HG03378 (cell line): ENCODE results near the gene ZNF90.
"Not testable (repeated sequence)": the region's sequence is repeated elsewhere in the genome, so short reads cannot be mapped to it uniquely, and the experiment has no call there.

Experiments
- ATAC-seq: cut with Tn5 transposase; IDR thresholded peaks from one replicate; pipeline ENCODE4 v1.9.1; 2021; ENCODE audit warnings: mild to moderate bottlenecking, moderate library complexity; ENCODE audit not compliant: unreplicated experiment

Gene ZNF90

GRCh38 chr19:20077791-20078463, at the start of gene ZNF90:
Gene ZNF90, plus strand, starts transcription at chr19:20078000. Its CDS starts 133 bp downstream, at chr19:20078133.
- peak; percentile 92 for ATAC-seq

- no peak for ATAC-seq
Measured at GRCh38 chr19:20028611-20029010, 49.2 kb upstream of the ZNF90 start.

GRCh38 chr19:20035935-20036334, 41.9 kb upstream of the ZNF90 start:
- ATAC-seq = no peak

GRCh38 chr19:20038358-20039202, 39.2 kb upstream of the ZNF90 start:
- ATAC-seq = peak; percentile 20

DNA sequence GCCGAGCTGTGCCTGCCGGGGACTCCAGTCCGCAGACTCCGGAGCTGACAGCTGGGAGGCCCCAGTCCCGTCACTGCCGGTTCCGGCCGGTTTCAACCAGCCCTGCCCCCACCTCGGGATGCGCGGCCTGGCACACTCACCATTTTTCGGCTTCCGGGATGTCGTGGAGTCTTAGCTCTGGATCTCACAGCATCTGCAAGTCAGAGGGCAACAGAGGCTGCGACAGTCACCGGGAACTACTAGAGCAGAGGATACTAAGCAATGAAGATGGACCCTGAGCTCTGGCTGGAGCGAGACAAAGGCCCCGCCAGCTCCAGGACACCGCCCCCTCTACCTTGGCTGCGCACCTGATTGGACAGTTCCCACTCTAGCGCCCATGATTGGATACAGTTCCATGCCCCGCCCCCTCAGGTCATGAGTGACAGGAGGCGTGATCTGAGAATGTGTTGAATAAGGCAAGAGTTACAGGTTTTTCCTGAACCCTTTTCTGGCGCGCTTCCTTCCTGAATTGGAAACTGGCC, 38.5 kb upstream of the ZNF90 start, which contains the start of gene ZNF682:
ZNF682 (minus strand) TSS at position 303 of the 521 bp plus-strand sequence; CDS start at position 143, 160 bp downstream.
- ATAC-seq = peak; percentile 95

GRCh38 chr19:20044663-20045062, 33.1 kb upstream of the ZNF90 start:
- ATAC-seq = no peak

DNA sequence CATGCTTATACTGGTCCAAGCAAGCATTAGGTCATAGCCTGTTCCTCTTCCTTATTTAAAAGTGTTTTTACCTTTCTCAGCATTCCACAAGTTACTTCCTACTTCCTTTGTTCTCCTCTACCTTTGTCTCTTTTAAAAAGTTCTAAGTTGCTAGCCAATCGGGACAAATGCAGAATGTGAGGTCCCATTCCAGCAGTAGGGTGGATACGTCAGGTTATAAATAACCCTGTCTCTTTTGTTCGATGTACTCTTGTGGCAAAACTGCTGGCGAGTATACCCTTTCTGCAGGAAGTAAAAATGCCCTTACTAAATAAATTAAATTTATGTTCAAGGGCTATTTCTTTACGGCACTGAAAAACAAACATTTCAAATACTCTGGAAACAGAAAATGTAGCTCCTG, 32.1 kb upstream of the ZNF90 start:
- ATAC-seq = not testable (repeated sequence)

- peak; percentile 91 for ATAC-seq
Measured at GRCh38 chr19:20051841-20052768, 25.7 kb upstream of the ZNF90 start.

- not testable (repeated sequence) for ATAC-seq
Measured at GRCh38 chr19:20058738-20059137, 19.1 kb upstream of the ZNF90 start.

DNA sequence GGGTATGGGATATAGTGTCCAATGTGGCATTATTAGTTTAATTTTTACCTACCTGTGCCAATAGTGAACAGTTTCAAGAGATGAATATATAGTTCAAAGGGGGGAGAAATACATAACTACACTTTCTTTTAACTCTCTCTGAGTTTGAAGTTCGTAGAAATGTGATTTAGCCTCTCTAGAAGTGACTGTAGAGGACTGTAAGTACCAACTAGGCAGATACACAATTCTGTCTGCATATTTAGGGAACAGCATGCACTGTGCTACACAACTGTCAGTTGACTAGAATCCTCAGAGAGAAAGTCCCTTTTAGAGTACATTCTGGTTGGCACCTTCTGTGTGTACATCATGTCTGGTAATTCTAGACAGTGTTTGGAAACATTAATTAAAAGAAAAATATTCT, 17.5 kb upstream of the ZNF90 start:
- ATAC-seq = no peak

- ATAC-seq = no peak
Measured at GRCh38 chr19:20066861-20067260, 10.9 kb upstream of the ZNF90 start.

DNA sequence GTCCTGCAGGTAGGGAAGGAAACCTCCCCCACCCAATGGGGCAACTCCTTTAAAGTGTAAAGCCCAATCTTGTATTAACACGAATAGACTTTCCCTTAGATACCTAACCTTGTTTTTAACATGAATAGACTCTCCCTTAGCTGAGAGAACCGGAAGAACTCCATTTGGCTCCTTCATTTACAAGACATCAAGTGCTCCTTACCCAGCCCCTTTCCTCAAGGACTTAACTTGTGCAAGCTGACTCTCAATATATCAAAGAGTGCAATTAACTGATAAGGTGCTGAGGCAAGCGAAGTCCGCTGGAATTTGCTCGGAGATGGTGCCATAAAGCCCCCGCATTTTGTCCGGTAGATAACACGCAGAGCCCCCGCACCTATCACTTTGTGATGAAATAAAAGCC, 9.9 kb upstream of the ZNF90 start:
- ATAC-seq = no peak

DNA sequence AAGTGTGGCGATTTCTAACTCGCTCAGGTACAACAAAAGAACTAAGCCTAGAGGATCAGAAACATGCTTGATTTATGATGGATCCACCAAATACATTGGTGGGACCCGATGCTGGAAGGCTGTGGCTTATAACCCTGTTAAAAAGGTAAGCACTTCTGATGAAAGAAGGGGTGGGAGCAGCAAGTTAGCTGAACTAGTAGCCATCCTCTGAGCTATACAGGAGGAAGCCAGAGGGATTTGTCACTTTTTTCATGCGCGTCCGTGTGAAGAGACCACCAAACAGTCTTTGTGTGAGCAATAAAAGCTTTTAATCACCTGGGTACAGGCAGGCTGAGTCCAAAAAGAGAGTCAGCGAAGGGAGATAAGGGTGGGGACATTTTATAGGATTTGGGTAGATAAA, 9.2 kb upstream of the ZNF90 start:
- not testable (repeated sequence) for ATAC-seq

GRCh38 chr19:20070691-20071090, 7.1 kb upstream of the ZNF90 start:
- no peak for ATAC-seq

DNA sequence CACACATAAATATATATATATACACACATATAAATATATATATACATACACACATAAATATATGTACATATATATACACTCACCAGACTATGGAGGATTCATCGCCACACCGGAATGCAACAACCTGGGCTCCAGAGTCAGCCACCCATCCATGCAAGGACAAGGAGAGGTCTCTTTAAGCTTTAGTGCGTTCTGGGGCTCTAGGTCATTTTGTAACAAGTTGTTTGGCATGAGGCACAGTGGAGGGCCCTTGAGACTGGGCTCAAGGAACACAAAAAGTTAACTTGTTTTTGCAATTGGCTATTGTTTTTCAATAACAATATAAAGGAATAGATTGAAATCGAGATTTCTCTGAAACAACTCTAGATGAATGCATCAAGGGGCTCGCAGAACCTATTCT, 4.9 kb upstream of the ZNF90 start:
- no peak for ATAC-seq

- peak; percentile 11 for ATAC-seq
Measured at GRCh38 chr19:20078581-20079031, 806 bp downstream of the ZNF90 start.

DNA sequence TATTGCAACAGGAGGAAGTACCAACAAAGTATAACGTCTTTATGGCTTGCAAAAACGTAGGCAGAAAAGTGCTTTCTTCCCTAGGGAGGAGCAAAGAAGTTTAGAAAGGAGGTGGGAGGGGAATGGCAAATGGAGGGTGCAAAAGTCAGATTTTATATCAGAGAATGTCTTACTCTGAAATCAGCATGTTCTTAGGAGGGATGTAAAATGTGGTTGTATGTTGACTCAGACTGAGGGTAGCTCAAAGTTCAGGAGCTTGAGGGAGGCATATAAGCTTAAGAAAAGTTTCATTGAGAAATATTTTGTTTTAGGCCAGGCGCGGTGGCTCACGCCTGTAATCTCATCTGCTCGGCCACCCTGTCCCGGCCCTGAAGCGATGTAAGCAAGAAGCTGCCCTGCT, 1.7 kb downstream of the ZNF90 start:
- ATAC-seq = no peak

GRCh38 chr19:20080656-20081055, 2.9 kb downstream of the ZNF90 start:
- ATAC-seq = no peak

DNA sequence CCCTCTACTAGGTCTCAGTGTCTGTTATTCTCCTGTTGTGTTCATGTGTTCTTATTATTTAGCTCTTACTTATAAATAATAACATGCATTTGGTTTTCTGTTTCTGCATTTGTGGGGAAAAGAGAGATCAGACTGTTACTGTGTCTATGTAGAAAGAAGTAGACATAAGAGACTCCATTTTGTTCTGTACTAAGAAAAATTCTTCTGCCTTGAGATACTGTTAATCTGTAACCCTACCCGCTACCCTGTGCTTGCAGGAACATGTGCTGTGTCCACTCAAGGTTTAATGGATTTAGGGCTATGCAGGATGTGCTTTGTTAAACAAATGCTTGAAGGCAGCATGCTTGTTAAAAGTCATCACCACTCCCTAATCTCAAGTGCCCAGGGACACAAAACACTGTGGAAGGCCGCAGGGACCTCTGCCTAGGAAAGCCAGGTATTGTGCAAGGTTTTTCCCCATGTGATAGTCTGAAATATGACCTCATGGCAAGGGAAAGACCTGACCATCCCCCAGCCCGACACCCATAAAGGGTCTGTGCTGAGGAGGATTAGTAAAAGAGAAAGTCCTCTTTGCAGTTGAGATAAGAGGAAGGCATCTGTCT, 4.5 kb downstream of the ZNF90 start:
- ATAC-seq = not testable (repeated sequence)

GRCh38 chr19:20082876-20083275, 5.1 kb downstream of the ZNF90 start:
- not testable (repeated sequence) for ATAC-seq
